Fibroblast of the aortic adventitia (primary cell): ENCODE data around the gene BAZ1B. TPM values are rescaled to one million over a fixed set of nuclear protein-coding genes. Genes with fewer than 3 reads are reported as not detected.

Experiments used
- DNase-seq: peaks from one replicate; pipeline ENCODE4 v3.0.0-alpha.2; 2010; ENCODE audit warnings: low read depth
- H3K4me3 ChIP-seq: 2 replicates; pipeline ENCODE4 v1.5.1; 2011; ENCODE audit warnings: low read depth, mild to moderate bottlenecking, control low read depth, low read length, moderate library complexity
- CTCF ChIP-seq: IDR thresholded peaks from 2 replicates; pipeline ENCODE4 v1.5.1; 2011; ENCODE audit warnings: mild to moderate bottlenecking, low read length, control low read depth, inconsistent platforms; ENCODE audit not compliant: insufficient read depth
- total RNA-seq: library from RNA; depleted of rRNA; stranded (reverse); fragments of >200 nt; gene quantifications from 2 replicates; pipeline ENCODE4 v1.2.3, GENCODE V29; 2012; ENCODE audit warnings: low replicate concordance

BAZ1B gene
- total RNA-seq, 1 donor, result 75.6 TPM

GRCh38 chr7:73443548-73444255 lies 78.4 kb downstream of the BAZ1B start:
- TF ChIP-seq CTCF, result no peak
- DNase-seq, result no peak
- no peak overlapping the region for H3K4me3 ChIP-seq

DNA sequence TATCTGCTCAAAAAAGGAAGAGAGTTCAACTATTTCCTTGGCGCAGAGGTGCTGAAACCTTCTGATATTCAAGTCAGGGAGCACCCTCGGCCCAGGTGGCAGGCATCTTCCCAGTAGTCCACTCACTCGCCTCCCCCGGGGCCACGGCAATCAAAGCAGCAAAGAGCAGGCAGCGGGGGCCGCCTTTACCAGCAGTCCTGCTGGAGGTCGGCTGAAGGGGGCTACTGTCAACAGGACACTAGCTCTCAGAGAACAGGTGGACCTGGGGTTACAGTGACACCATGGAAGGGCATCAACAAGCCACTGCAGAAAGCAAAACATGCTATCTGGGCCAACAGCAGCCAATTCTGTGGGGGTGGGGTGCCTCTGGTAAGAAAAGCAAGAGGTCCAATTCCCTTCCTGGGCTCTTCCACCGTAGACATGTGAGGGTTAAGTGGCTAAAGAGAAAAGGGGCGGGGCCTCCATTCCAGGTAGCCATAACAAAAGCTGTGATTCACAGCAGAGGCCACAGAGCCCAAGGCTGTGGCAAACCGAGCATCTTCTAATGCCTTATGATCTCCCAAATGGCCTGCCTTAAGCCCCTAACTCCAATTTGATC lies 79.1 kb downstream of the BAZ1B start:
- DNase-seq, result no peak
- H3K4me3 ChIP-seq, result no peak overlapping the region
- no peak for TF ChIP-seq CTCF

GRCh38 chr7:73442222-73442902 lies 79.7 kb downstream of the BAZ1B start:
- TF ChIP-seq CTCF, result no peak
- no peak overlapping the region for H3K4me3 ChIP-seq
- no peak for DNase-seq

DNA sequence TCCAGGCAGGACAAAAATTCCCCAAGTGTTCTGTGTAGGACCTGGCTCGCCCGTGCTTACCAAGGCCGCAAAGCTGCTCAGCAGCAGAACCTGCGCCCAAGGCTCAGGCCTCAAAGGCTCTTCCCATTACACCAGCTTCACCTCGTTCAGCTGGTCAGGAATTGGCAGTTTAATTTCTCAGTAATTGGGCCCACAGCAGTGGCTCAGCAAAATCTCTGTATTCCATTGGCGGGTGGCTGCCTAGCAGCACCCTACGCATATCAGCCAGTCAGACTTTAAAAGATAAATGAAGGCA lies 82.7 kb downstream of the BAZ1B start:
- TF ChIP-seq CTCF, result no peak

DNA sequence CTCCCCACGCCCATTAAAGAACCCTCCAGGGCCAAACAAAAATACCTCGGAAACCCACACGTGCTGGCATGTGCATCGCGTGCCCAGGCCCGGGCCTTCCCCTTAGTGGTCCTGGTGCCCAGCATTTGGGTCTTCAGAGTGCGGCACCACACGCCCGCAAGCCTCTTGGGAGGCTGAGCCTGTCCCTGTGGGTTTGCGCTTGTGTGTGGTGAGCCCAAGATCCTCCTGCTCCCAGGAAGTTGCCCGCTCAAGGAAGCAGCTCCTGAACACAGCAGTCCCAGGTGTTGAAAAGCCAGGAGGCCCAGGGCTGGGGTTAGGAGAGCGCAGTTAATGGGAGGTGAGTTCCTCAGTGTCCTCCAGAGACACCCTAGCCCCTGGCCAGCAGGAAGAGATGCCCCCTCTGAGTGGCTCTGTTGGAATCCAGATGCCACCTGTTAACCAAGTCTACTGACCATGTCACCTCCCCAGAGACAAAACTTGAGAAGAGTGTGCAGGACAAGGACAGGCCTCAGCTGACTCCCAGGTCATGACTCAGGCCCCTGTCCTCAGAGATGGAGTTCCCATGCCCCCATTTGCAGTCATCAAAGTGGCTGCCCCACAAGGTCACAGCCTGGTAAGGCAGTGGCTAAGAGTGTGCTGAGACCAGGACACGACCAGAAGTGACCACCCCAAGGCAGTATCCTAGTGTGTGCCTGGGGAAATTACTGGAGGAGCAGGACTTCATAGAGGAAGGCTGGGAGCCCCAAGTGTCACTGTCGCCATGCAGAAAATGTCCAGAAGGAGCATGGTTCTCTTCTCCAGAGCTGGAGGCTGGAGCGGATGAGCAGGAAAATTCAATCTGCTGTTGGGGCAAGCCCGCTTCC lies 83.3 kb downstream of the BAZ1B start:
- no peak for DNase-seq

More for the DNA sequence above, 82.7 kb downstream of the BAZ1B start:
- no peak for DNase-seq
- no peak overlapping the region for H3K4me3 ChIP-seq

More for the DNA sequence above, 83.3 kb downstream of the BAZ1B start:
- no peak overlapping the region for H3K4me3 ChIP-seq
- TF ChIP-seq CTCF, result no peak
